ENCODE results near the gene TBC1D12.
"Not testable (repeated sequence)": the region's sequence is repeated elsewhere in the genome, so short reads cannot be mapped to it uniquely, and the experiment has no call there.

TBC1D12 gene

DNA sequence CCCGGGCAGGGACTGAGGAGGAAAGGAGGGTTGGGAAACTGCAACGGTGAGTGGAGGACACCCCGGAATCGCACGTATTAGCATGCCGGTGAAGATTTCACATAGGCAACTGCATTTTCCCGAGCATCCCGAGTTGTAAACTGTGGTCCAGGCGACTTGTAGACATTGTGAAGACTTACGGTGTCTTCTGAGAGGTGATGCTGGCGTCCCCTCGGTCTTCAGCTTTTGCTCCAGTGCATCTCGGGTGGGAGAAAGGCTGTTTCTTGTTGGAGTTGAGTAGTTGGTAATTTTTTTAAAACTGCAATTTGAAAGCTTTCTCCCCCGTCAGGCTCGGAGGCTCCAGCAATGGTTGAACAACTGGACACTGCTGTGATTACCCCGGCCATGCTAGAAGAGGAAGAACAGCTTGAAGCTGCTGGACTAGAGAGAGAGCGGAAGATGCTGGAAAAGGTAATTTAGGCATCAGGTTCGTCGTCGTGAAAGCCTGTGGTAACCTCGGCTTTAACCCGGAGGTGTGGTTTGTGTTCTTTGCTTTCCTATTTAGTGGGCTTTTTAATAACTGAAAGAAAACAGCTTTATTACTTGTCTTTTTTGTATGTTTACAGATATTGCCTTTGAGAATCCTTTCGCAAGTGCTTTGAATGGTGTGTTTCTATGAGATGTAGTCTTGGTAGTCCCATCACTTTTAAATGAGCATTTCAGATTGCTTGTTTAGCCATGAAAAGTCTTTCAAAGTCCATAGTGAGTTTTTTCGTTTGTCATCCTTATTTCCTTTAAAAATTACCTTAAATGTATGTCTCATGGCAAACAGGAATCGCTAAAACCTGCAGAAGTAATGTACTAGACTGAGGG is 143.9 kb downstream of the TBC1D12 start:
- no peak for DNase-seq (ENCODE audit: low read depth)

DNA sequence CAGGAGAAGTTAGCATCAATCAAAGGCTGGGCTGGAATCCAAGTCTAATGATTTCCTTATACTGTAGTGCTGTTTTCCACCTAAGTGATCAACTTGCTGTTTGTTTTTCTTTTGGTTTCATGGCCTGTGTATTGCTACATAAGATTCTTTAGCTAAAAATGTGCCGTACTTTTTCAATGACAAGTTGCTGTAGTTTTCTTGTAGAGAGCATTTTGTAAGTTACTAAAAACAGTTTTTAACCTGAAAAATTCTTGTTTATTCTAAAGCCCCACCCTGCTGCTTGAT is 144.5 kb downstream of the TBC1D12 start:
- DNase-seq (ENCODE audit: low read depth) = no peak

DNA sequence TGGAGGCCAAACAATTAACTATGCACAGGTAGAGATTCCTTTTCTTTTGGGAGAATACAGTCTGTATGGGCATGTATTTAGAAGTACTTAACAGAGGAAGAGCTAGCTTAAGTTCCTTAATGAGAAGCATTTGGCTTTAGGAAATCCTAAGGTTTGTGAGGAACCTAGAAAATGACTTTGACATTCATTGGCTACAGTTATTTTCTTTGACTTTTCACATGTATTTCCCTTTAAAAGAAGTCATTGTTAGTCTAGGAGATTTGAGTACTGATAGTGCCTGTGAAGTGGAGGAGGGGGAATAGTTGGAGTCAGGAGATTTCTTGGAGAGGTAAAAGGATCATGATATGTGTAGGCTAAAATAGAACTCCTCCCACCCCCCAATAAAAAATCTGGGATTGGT is 146.9 kb downstream of the TBC1D12 start:
- no peak for DNase-seq (ENCODE audit: low read depth)

DNA sequence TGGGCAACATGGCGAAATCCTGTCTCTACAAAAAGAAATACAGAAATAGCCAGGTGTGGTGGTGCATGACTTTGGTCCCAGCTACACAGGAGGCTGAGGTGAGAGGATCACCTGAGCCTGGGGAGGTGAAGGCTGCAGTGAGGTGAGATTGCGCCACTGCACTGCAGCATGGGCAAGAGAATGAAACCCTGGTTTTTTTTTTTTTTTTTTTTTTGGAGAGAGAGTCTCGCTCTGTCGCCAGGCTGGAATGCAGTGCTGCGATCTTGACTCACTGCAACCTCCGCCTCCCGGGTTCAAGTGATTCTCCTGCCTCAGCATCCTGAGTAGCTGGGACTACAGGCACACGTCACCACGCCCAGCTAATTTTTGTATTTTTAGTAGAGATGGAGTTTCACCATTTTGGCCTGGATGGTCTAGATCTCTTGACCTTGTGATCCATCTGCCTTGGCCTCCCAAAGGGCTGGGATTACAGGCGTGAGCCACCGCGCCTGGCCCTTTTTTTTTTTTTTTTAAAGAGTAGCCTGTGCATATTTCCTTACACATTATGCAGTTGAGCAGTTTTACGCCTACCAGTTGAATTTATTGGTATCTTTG is 165.5 kb downstream of the TBC1D12 start:
- not testable (repeated sequence) for DNase-seq (ENCODE audit: low read depth)

DNA sequence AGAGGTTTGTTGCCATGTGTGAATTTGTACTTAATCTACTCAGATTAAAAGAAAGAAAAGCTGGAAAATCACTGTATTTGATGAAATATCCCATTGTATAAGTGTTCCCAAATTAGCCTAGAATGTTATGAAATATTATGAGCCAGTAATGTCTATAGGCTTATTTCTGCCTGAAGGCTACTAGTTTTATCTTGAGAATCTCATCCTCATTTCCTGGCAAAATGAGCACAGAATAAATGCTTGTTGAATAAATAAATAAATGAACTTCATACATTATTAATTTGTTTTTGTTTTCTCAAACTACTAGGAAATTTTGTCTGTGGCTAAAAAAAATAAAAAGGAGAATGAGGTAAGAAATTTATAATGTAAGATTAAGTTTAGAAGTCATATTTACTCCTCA is 168.7 kb downstream of the TBC1D12 start:
- no peak for DNase-seq (ENCODE audit: low read depth)

DNA sequence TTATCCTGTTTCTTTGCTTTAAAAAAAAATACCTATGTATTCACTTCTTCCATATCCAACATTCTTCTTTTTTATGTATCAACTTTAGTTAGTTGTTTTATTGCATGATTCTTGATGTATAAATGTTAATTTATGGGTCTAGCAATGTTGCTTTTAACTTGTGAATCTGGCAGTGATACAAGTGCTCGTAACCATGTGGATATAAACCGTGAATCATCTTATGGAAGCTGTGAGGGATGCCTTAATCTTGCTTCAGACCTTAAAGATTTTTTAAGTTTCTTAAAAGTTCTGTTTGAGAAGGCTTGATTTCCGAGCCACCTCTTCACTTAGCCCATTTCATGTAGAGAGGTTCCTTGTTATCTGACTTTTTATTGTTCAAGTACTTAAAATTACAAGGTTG is 169.2 kb downstream of the TBC1D12 start:
- no peak for DNase-seq (ENCODE audit: low read depth)

DNA sequence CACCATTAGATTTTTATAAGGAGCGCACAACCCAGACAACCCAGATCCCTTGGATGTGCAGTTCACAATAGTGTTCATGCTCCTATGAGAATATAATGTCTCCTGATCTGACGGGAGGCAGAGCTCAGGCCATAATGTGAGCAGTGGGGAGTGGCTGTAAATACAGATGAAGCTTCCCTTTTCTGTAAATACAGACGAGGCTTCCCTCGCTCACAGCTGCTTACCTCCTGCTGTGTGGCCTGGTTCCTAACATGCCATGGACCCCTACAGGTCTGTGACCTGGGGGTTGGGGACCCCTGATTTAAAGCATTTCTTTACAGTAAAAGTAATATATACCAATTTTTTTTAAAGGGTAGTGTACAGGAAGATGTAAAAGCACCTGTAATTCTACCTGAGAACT is 176.4 kb downstream of the TBC1D12 start:
- DNase-seq (ENCODE audit: low read depth) = no peak

DNA sequence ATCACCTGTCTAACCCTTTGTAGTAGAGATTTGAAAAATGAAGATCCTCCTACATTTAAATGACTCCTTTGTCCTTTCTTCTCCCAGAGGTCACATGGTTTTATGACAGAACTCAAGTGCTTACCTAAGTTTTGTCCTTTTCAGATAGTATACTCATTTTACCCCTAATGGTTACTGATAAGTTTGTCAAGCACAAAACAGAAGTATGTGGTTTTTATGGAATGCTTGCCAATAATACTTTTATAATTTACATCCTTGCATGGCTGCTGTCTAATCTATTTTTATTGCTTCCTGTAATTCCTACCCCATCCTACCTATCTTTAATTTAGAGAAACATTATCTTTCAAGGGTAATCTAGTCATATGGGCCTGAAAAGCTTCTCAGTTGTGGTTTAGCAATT is 180.8 kb downstream of the TBC1D12 start:
- DNase-seq (ENCODE audit: low read depth) = no peak
